HG03342 (cell line): ENCODE results near the gene GALNT16.
"Not testable (repeated sequence)": the region's sequence is repeated elsewhere in the genome, so short reads cannot be mapped to it uniquely, and the experiment has no call there.

Experiments
- ATAC-seq: cut with Tn5 transposase; IDR thresholded peaks from one replicate; pipeline ENCODE4 v1.9.1; 2021; ENCODE audit warnings: mild to moderate bottlenecking, moderate library complexity; ENCODE audit not compliant: unreplicated experiment

GALNT16 gene

DNA sequence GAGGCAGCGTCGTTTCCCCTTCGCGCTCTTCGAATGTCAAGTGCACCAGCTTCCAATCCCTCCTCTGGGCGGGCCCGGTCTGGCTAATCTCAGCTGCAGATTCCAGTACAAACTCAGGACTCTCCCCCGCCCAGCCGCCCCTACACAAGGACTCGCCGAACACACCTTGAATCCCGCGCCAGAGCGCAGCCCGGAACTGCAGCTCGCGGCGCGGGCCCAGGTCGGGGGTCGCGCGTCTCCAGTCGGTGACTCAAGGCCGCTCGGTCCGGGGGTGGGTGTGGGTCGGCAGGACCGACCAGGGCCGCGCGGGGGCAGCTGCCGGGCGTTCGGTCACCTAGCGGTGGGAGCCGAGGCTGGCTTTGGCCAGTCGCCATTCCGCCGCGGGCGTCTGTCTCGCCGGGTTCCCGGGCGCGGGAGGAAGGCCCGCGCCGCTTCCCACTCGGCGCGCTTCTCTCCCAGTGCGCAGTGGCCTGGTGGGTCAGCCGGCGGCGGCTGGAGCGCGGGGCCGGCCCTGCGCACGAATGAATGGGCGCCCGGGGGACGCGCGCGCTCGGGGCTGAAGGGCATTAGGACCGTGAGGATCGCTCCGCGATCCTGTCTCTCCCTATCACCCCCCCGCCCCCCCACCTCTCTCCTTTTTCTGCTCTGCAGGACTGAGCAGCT lies at the start of gene GALNT16:
TSS of gene GALNT16 (plus strand) at position 632 of the 663 bp plus-strand sequence. CDS start 133 bp downstream, outside the sequence.
- no peak for ATAC-seq

DNA sequence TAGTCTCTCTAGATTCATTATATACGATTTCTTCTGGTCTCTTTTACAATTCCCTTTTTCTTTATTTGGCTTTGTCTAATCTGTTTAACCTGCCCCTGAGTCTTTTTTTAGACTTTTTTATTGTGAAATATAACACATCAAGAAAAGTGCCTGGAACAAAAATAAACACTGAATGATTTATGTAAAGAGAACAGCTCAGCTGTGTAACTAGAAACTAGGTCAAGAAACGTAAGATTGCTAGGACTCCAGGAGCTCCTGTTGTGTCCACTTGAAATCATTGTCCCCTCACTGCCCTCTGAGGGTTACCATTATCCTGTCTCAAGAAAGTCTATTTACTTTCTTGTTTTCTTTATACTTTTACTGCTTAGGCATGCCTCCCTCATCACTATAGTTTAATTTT lies 45.6 kb upstream of the GALNT16 start:
- ATAC-seq: no peak

- not testable (repeated sequence) for ATAC-seq
These were observed 42.3 kb upstream of the GALNT16 start for GRCh38 chr14:69217663-69218062.

DNA sequence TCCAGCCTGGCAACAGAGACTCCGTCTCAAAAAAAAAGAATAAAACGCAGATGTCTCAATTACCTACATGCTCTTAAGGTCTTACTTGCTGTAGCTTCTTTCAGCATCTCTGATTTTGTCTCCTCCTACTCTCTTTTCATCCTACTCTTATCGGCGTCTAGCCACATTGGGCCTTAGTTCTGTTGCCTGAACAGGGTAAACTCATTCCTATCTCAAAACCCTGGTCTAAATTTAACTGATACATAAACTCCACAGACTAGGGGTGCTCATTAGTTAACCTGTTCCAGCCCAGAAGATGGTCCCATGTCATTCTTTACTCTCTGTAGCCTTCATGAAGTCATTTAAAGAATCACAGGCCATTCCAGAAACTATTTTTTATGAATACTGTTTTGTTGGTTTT lies 35.0 kb upstream of the GALNT16 start:
- no peak for ATAC-seq

DNA sequence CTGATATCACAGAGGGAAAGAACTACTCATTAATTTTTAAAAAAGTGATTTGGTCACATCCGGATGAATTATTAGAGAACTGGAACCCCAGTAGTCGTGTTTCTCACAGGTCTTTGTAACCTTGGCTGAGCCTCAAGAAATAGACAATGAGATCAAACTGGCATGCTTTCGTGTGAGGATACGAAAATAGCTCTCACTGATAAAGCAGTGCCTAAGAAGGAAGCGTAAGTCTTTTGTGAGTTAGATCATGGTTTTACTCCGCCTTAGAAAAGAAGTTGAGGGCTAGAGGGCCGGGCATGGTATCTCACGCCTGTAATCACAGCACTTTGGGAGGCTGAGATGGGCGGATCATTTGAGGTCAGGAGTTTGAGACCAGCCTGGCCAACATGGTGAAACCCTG lies 33.8 kb upstream of the GALNT16 start:
- no peak for ATAC-seq

- ATAC-seq: no peak
These were observed 33.2 kb upstream of the GALNT16 start for GRCh38 chr14:69226736-69227135.

DNA sequence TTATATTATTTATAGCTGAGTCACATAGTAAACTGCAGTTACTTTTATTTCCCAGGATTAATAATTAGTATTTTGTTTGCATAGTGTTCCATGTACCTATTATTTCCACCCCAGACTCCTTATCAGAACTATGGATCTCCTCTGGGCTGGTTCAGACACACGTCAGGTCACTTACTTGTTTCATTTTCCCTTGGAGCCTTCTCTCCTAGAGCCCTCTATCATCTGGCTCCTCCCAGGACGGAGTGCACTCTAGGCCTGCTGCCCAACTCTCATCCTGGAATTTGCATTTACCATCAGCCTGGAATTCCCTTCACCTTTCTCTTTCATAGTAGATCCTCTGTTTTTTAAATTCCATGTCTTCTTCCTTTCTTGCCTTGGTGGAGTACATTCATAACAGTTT lies 28.5 kb upstream of the GALNT16 start:
- ATAC-seq: no peak

GRCh38 chr14:69232388-69232787 lies 27.6 kb upstream of the GALNT16 start:
- ATAC-seq: no peak

GRCh38 chr14:69234106-69234505 lies 25.9 kb upstream of the GALNT16 start:
- no peak for ATAC-seq

GRCh38 chr14:69235708-69236107 lies 24.2 kb upstream of the GALNT16 start:
- ATAC-seq: no peak

GRCh38 chr14:69237142-69237541 lies 22.8 kb upstream of the GALNT16 start:
- ATAC-seq: no peak

DNA sequence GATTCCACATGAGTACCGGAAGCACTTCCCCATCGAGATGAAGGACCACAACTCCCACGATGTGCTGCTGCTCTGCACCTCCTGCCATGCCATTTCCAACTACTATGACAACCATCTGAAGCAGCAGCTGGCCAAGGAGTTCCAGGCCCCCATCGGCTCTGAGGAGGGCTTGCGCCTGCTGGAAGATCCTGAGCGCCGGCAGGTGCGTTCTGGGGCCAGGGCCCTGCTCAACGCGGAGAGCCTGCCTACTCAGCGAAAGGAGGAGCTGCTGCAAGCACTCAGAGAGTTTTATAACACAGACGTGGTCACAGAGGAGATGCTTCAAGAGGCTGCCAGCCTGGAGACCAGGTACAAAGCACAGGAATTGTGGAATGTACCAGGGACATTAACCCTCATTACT lies 22.4 kb upstream of the GALNT16 start:
- no peak for ATAC-seq

- no peak for ATAC-seq
These were observed 21.1 kb upstream of the GALNT16 start for GRCh38 chr14:69238883-69239282.

- ATAC-seq: no peak
These were observed 19.3 kb upstream of the GALNT16 start for GRCh38 chr14:69240527-69241173.

DNA sequence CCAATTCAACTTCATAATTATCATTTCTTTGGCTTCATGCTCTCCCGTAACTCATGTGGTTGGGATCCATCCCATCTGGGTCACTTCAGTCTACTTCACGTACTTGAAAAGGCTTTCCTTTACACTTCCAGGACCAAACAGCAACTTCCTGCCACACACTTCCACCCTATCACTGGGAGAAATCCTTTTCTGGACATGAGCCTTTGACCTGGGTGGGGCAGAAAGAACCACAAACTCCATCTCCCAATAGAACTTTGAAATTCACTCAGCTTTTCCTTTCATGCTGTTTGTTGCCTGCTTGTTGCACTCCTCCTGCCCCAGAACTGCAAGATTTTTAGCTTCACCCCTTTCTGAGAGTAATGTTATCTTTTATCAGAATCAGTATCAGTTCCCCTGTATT lies 18.4 kb upstream of the GALNT16 start:
- ATAC-seq: no peak

DNA sequence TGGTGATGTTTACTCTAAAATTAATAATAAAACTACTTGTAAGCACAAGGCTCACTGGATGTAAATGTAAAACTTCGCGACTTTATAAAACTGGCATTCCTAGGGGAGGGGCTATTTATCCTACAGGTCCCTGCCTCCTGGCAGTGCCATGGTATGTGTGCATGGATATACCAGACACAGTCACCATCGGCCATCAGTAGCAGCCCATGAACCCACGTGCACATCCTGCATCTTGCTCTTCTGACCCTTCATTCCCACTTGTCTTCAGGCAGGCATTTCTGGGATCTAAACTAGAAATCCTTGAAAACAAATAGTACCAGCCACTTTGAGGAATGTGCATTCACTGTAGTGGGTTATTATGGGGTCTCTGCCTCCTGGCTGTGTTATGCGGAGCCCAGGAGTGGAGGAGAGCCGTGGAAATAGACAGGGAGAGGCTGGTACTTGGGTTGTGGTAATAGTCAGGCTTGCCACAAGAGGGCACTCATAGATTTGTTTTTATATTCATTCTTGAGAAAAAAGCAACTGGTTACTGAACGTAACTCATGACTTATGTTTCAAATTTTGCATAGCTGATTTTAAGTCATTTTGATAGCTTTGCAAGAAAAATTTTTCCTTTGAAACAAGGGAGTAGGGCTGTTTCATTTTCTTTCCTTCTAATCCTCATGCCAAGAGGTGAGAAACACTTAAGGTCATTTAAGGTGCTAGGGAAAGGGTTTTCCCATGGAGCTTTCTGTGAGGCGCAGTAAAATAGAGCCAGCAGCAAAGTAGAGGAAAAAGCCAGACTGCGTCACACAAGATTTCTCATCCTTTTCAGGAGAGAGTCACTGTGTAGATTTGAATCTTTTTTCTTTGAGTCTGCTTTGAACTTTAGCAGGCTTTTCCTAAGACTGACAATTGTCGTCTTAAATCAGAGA lies 17.4 kb upstream of the GALNT16 start:
- no peak for ATAC-seq

DNA sequence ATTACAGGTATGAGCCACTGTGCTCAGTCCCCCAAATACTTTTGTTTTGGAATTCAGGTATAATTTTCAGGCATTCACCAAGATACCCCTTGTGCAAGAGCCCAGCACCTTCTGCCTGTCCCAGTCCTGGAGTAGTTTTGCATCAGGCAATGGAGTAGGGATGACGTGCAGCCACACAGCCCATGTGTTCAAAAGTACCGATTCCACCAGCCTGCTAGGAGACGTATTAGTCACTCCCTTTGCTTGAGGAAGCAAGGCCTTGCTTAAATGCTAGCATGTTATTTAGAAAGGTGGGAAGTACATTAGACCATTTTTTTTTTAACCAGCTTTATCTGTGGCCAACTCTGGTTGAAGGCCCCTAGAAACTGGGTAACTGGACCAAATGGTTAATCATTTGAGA lies 15.0 kb upstream of the GALNT16 start:
- ATAC-seq: no peak

- ATAC-seq: no peak
These were observed 13.6 kb upstream of the GALNT16 start for GRCh38 chr14:69246331-69246730.

GRCh38 chr14:69247676-69248440 lies 12.1 kb upstream of the GALNT16 start:
- ATAC-seq: no peak

- no peak for ATAC-seq
These were observed 10.4 kb upstream of the GALNT16 start for GRCh38 chr14:69249603-69250002.

DNA sequence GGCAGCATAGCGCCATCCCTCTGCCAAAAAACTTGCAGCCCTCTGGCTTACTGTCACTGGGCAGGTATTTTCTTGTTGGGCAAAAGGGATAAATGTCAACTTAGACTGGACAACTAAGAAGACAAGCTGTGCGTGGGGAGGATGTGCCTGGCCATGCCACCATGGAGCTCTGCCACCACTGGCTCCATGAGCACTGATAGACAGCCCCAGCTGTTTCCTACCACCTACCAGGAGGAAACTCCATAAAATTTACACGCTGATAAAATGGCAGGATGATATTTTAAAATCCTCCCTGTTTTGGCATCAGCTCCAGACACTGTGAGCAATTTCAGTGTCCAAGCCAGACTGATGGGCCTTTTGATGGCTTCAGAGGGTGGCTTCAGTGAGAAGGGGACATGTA lies 7.1 kb upstream of the GALNT16 start:
- ATAC-seq: no peak
